Mesothelial cell of epicardium (in vitro differentiated cells): ENCODE results near the gene NUP133. TPM values are rescaled to one million over a fixed set of nuclear protein-coding genes. Genes with fewer than 3 reads are reported as not detected.

Experiments
- DNase-seq, 2 experiments: peaks; one replicate each; pipeline ENCODE4 v3.0.0; 2021; ENCODE audit warnings: low spot score in 2 of 2; ENCODE audit not compliant: unreplicated experiment in 2 of 2
- H3K27ac Mint-ChIP-seq: 2 replicates; pipeline ENCODE4 v1.8.0; 2021; ENCODE audit warnings: mixed read lengths
- H3K27me3 Mint-ChIP-seq: 2 replicates; pipeline ENCODE4 v1.8.0; 2021; ENCODE audit warnings: low read depth, mixed read lengths
- H3K36me3 Mint-ChIP-seq: 2 replicates; pipeline ENCODE4 v1.8.0; 2021; ENCODE audit warnings: mixed read lengths
- H3K4me1 Mint-ChIP-seq: 2 replicates; pipeline ENCODE4 v1.8.0; 2021; ENCODE audit warnings: mixed read lengths
- H3K4me3 Mint-ChIP-seq: 2 replicates; pipeline ENCODE4 v1.8.0; 2021; ENCODE audit warnings: mild to moderate bottlenecking, moderate library complexity, mixed read lengths
- H3K9me3 Mint-ChIP-seq: 2 replicates; pipeline ENCODE4 v1.8.0; 2021; ENCODE audit warnings: mixed read lengths
- total RNA-seq: library from RNA; stranded (reverse); gene quantifications from 3 replicates; pipeline ENCODE4 v1.2.1, GENCODE V29; 2021
- TF ChIP-seq, protein P1 (sequence below): fragments of 200-600 bp; sonication (generic); IDR thresholded peaks from one replicate; pipeline ENCODE4 v1.5.0; 2021; ENCODE audit warnings: antibody characterized with exemption; ENCODE audit not compliant: unreplicated experiment

Gene NUP133
- total RNA-seq, 1 donor from 2014 or later, result 51.7 TPM

- DNase-seq, result no peak
- Mint-ChIP-seq H3K27me3 (no peaks in the 10 kb centered on the region), H3K4me3 (no peak overlapping the region), H3K4me1 (no peaks in the 10 kb centered on the region), H3K9me3 (no peaks in the 10 kb centered on the region), H3K27ac (no peak overlapping the region), H3K36me3 (peaks cover 28% of the 10 kb centered on the region)
- TF ChIP-seq, protein P1, sequence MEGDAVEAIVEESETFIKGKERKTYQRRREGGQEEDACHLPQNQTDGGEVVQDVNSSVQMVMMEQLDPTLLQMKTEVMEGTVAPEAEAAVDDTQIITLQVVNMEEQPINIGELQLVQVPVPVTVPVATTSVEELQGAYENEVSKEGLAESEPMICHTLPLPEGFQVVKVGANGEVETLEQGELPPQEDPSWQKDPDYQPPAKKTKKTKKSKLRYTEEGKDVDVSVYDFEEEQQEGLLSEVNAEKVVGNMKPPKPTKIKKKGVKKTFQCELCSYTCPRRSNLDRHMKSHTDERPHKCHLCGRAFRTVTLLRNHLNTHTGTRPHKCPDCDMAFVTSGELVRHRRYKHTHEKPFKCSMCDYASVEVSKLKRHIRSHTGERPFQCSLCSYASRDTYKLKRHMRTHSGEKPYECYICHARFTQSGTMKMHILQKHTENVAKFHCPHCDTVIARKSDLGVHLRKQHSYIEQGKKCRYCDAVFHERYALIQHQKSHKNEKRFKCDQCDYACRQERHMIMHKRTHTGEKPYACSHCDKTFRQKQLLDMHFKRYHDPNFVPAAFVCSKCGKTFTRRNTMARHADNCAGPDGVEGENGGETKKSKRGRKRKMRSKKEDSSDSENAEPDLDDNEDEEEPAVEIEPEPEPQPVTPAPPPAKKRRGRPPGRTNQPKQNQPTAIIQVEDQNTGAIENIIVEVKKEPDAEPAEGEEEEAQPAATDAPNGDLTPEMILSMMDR, result no peak
These were observed 54.1 kb downstream of the NUP133 start for GRCh38 chr1:229454056-229454455.

- Mint-ChIP-seq H3K4me1 (no peaks in the 10 kb centered on the region), H3K27ac (no peak overlapping the region), H3K4me3 (no peak overlapping the region), H3K36me3 (peaks cover 34% of the 10 kb centered on the region), H3K9me3 (no peaks in the 10 kb centered on the region), H3K27me3 (no peaks in the 10 kb centered on the region)
- no peak for DNase-seq
- TF ChIP-seq, protein P1, result no peak
These were observed 55.0 kb downstream of the NUP133 start for GRCh38 chr1:229452956-229453801.

GRCh38 chr1:229448845-229449244, 59.3 kb downstream of the NUP133 start:
- Mint-ChIP-seq H3K4me1 (no peaks in the 10 kb centered on the region), H3K9me3 (no peaks in the 10 kb centered on the region), H3K4me3 (no peak overlapping the region), H3K27ac (no peak overlapping the region), H3K36me3 (peaks cover 39% of the 10 kb centered on the region), H3K27me3 (no peaks in the 10 kb centered on the region)
- no peak for DNase-seq
- TF ChIP-seq, protein P1, result no peak

DNA sequence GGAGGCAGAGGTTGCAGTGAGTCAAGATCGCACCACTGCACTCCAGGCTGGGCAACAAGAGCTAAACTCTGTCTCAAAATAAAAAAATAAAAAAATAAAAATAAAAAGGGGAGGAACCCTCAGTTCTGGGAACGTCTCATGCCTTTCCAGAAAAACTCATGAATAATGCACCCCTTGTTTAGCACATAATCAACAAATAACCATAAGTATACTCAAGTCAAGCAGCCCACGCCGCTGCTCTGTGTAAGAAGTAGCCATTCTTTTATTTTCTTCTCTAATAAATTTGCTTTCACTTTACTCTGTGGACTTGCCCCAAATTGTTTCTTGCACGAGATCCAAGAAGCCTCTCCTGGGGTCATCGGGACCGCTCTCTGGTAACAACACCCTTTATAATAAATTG, 59.8 kb downstream of the NUP133 start:
- peaks cover 39% of the 10 kb centered on the region for H3K36me3 Mint-ChIP-seq
- TF ChIP-seq, protein P1, result no peak
- H3K27me3 Mint-ChIP-seq, result no peaks in the 10 kb centered on the region
- no peaks in the 10 kb centered on the region for H3K9me3 Mint-ChIP-seq
- H3K27ac Mint-ChIP-seq, result no peak overlapping the region
- H3K4me1 Mint-ChIP-seq, result no peaks in the 10 kb centered on the region
- DNase-seq, result no peak
- H3K4me3 Mint-ChIP-seq, result no peak overlapping the region

- DNase-seq, result no peak
- no peak overlapping the region for H3K4me3 Mint-ChIP-seq
- H3K27me3 Mint-ChIP-seq, result no peaks in the 10 kb centered on the region
- peaks cover 37% of the 10 kb centered on the region for H3K36me3 Mint-ChIP-seq
- H3K9me3 Mint-ChIP-seq, result no peaks in the 10 kb centered on the region
- no peaks in the 10 kb centered on the region for H3K4me1 Mint-ChIP-seq
- TF ChIP-seq, protein P1, result no peak
- H3K27ac Mint-ChIP-seq, result no peak overlapping the region
These were observed 60.3 kb downstream of the NUP133 start for GRCh38 chr1:229447809-229448252.
